Left ventricle myocardium inferior (tissue), 1 donor: Measurements from ENCODE around the gene ADAMTS15. TPM values are rescaled to one million over a fixed set of nuclear protein-coding genes. Genes with fewer than 3 reads are reported as not detected.
A peak's percentile ranks its signal among the peaks of the same experiment; 100 is the strongest.

Experiments used
- DNase-seq: peaks from one replicate; pipeline ENCODE4 v3.0.0-alpha.2; 2020
- H3K27ac ChIP-seq: fragments of 200-600 bp; replicated peaks from 2 replicates; pipeline ENCODE4 v1.8.0; 2021
- H3K27me3 ChIP-seq: fragments of 200-600 bp; 2 replicates; pipeline ENCODE4 v1.8.0; 2021; ENCODE audit warnings: low read depth
- H3K36me3 ChIP-seq: fragments of 200-600 bp; 2 replicates; pipeline ENCODE4 v1.8.0; 2021
- H3K4me1 ChIP-seq: fragments of 200-600 bp; 2 replicates; pipeline ENCODE4 v1.8.0; 2021
- H3K4me3 ChIP-seq: fragments of 200-600 bp; 2 replicates; pipeline ENCODE4 v1.8.0; 2021; ENCODE audit warnings: mild to moderate bottlenecking, moderate library complexity
- H3K9me3 ChIP-seq: fragments of 200-600 bp; replicated peaks from 2 replicates; pipeline ENCODE4 v1.8.0; 2021
- intact Hi-C: fragments of 100-400 bp; cut with micrococcal nuclease; formaldehyde crosslinking; loops from one replicate; pipeline ENCODE4 v1.11.0; 2022
- total RNA-seq: library from RNA; stranded (reverse); fragmentation: NEBNext Ultra II Directional; extraction: Animal tissue kit (Norgen Biotek cat#: 25700); gene quantifications from one replicate; pipeline ENCODE4 v1.2.1, GENCODE V29; 2021
- TF ChIP-seq, protein P1 (sequence below): fragments of 200-600 bp; IDR thresholded peaks from 2 replicates; pipeline ENCODE4 v1.8.0; 2021; ENCODE audit warnings: antibody characterized with exemption, mild to moderate bottlenecking, borderline replicate concordance
- donor health status: DM: no; HTN: yes; CAD: no; lungs with severe emphysema.

The ADAMTS15 gene
- total RNA-seq, 1 donor from 2014 or later = 22.9 TPM

GRCh38 chr11:130475426-130476053, 27.1 kb downstream of the ADAMTS15 start:
- intact Hi-C loops = no loop called here
- DNase-seq = no peak
- peaks cover 48% of the 10 kb centered on the region for H3K36me3 ChIP-seq
- TF ChIP-seq, protein P1, sequence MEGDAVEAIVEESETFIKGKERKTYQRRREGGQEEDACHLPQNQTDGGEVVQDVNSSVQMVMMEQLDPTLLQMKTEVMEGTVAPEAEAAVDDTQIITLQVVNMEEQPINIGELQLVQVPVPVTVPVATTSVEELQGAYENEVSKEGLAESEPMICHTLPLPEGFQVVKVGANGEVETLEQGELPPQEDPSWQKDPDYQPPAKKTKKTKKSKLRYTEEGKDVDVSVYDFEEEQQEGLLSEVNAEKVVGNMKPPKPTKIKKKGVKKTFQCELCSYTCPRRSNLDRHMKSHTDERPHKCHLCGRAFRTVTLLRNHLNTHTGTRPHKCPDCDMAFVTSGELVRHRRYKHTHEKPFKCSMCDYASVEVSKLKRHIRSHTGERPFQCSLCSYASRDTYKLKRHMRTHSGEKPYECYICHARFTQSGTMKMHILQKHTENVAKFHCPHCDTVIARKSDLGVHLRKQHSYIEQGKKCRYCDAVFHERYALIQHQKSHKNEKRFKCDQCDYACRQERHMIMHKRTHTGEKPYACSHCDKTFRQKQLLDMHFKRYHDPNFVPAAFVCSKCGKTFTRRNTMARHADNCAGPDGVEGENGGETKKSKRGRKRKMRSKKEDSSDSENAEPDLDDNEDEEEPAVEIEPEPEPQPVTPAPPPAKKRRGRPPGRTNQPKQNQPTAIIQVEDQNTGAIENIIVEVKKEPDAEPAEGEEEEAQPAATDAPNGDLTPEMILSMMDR = no peak
- peak overlapping the region; percentile 88 for H3K27ac ChIP-seq
- no peak overlapping the region for H3K4me3 ChIP-seq
- peaks cover 61% of the 10 kb centered on the region for H3K4me1 ChIP-seq
- H3K9me3 ChIP-seq = no peaks in the 10 kb centered on the region
- H3K27me3 ChIP-seq = no peaks in the 10 kb centered on the region

DNA sequence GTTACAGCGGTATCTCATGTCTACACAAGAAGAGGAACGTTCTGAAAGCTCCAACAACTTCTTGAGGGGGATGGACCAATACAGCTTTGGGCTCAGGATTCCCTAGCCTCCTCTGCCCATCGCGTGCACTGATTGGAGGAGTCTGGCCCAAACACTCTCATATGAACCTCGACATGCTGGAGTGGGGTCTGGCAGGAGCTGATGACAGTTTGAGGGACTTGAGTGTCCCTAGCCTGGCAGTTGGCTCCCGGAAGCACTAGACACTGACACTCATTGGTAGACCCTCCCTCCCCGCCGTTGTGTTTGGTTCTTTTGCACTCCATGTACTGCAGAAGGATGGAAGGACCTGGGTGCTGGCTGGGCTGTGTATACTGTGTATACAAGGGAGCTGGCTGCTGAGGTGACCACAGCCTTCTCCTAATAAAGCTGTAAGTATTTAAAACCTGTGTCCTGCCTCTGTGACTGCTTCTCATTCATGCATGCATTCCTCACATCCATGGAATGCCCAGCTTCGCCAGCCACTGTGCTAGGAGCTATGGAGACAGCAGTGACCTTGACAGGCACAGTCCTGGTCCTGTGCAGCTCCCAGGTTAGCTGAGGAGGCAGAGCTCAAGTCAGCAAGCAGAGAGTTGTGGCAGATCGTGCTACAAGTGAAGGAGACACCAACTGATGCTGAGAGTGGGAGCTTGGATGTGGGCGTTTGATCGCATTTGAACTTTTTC, 27.9 kb downstream of the ADAMTS15 start:
- H3K27ac ChIP-seq = peak overlapping the region; percentile 88
- intact Hi-C loops = no loop called here
- H3K36me3 ChIP-seq = peaks cover 40% of the 10 kb centered on the region
- no peaks in the 10 kb centered on the region for H3K9me3 ChIP-seq
- no peak overlapping the region for H3K4me3 ChIP-seq
- peak; percentile 50 for DNase-seq
- no peaks in the 10 kb centered on the region for H3K27me3 ChIP-seq
- H3K4me1 ChIP-seq = peaks cover 69% of the 10 kb centered on the region
- TF ChIP-seq, protein P1 = no peak

DNA sequence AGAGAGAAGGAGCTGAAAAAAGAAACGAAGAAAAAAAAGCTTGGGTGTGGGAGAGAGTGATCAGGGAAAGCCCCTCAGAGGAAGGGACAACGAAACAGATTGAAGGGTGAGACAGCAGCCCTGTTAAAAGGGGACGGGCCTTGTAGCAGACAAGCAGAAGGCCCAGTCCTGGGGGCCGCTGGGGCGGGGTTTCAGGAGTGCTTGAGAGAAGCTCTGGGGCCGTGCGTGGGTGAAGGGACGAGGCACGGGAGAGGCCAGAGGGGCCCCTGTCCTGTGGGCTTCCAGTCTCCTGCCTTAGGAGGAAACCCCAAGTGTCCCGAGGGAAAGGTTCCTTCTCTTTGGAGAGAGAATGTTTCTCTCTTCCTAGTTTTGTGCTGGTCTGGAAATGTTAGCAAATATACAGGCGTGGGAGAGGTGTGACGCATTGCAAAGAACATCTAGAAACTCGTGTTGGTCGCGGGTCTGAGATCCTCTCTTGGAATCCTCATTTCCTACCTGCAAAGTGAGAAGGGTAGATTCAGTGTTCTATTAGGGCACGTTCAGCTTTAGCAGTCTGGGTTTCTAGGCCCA, 28.6 kb downstream of the ADAMTS15 start:
- peaks cover 76% of the 10 kb centered on the region for H3K4me1 ChIP-seq
- TF ChIP-seq, protein P1 = no peak

GRCh38 chr11:130477586-130478203, 29.2 kb downstream of the ADAMTS15 start:
- intact Hi-C loops = no loop called here
- Histone ChIP-seq H3K27ac (peak overlapping the region; percentile 88), H3K27me3 (no peaks in the 10 kb centered on the region), H3K4me3 (no peak overlapping the region), H3K9me3 (no peaks in the 10 kb centered on the region), H3K36me3 (peaks cover 27% of the 10 kb centered on the region), H3K4me1 (peaks cover 81% of the 10 kb centered on the region)
- TF ChIP-seq, protein P1 = no peak
- no peak for DNase-seq

More for the DNA sequence above, 28.6 kb downstream of the ADAMTS15 start:
- intact Hi-C loops = no loop called here
- no peak for DNase-seq
- Histone ChIP-seq H3K4me3 (no peak overlapping the region), H3K36me3 (peaks cover 34% of the 10 kb centered on the region), H3K9me3 (no peaks in the 10 kb centered on the region), H3K27me3 (no peaks in the 10 kb centered on the region), H3K27ac (peak overlapping the region; percentile 88)

DNA sequence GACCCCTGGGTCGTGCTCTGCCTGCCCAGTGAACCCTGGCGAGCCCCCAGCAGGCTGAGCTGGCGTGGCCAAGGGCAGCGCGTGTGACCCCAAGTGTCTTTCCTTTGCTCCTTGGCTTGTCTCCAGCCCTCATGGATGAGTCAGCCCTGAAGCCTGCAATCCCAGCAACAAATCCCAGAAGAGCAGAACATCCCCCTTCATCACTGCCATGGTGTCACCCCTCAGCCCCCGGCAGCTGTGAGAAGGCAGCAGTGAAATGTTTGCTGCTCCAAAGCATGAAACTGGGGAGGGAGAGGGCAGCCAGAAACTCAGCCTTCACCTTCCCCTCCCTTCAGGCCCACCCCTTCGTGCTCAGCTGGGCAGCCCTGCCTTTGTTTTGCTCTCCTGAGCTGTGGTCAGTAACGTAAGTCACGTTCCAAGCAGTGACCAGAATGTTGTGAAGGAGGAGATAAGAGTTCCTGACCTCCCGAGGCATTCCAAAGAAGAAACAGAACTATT, 29.8 kb downstream of the ADAMTS15 start:
- H3K4me1 ChIP-seq = peaks cover 84% of the 10 kb centered on the region
- H3K4me3 ChIP-seq = no peak overlapping the region
- H3K27ac ChIP-seq = peak overlapping the region; percentile 88
- DNase-seq = peak; percentile 78
- intact Hi-C loops = no loop called here
- TF ChIP-seq, protein P1 = no peak
- H3K27me3 ChIP-seq = no peaks in the 10 kb centered on the region
- H3K9me3 ChIP-seq = no peaks in the 10 kb centered on the region
- H3K36me3 ChIP-seq = peaks cover 23% of the 10 kb centered on the region
